T-cell (primary cell): ENCODE measurements around the gene MEF2A. TPM values are rescaled to one million over a fixed set of nuclear protein-coding genes. Genes with fewer than 3 reads are reported as not detected.

Experiments used
- ATAC-seq, 4 experiments: fragments of 200-7000 bp in 3 of 4; fragments of 150-1000 bp in 1 of 4; cut with Tn5 transposase; replicated peaks in 1 of 4; 1 replicate in 3 of 4; 2 replicates in 1 of 4; pipeline ENCODE4 v1.10.0; 2021; ENCODE audit warnings: moderate library complexity in 3 of 4, mild to moderate bottlenecking in 2 of 4, moderate number of reproducible peaks in 1 of 4
- CTCF ChIA-PET, 2 donors: fragments of 300-600 bp; sonication (Branson Sonifier 250); formaldehyde crosslinking; loops; one replicate each; lab custom pipeline; 2022; ENCODE audit warnings: antibody characterized with exemption in 2 of 2; lab: Charles Lee
- POLR2A ChIA-PET, 2 donors: fragments of 300-600 bp; sonication (Branson Sonifier 250); formaldehyde crosslinking; loops; one replicate each; lab custom pipeline; 2022; ENCODE audit warnings: antibody characterized with exemption in 2 of 2; lab: Charles Lee
- DNase-seq, 35 experiments: peaks; one replicate each; pipeline versions ENCODE4 v3.0.0 to v3.0.0-alpha.2; 2013 to 2023
- H3K27ac ChIP-seq: one replicate; pipeline ENCODE4 v1.5.1; 2013; ENCODE audit warnings: low read length
- H3K27me3 ChIP-seq, 2 experiments: replicated peaks in 1 of 2; 1 replicate in 1 of 2; 2 replicates in 1 of 2; pipeline versions ENCODE4 v1.6.1 to v1.7.0; 2013; ENCODE audit warnings: low read length in 1 of 2, mixed read lengths in 1 of 2; ENCODE audit not compliant: control insufficient read depth in 2 of 2, insufficient read depth in 2 of 2; ENCODE audit errors: extremely low read depth in 1 of 2
- H3K36me3 ChIP-seq, 2 donors: 1 replicate in 1 of 2; 2 replicates in 1 of 2; pipeline versions ENCODE4 v1.6.1 to v1.7.0; 2013; ENCODE audit warnings: low read length in 1 of 2; ENCODE audit not compliant: control insufficient read depth in 2 of 2, insufficient read depth in 1 of 2; ENCODE audit errors: extremely low read depth in 1 of 2
- H3K4me1 ChIP-seq, 2 experiments: 1 replicate in 1 of 2; 2 replicates in 1 of 2; pipeline versions ENCODE4 v1.6.1 to v1.7.0; 2013; ENCODE audit warnings: low read length in 2 of 2, mixed read lengths in 1 of 2; ENCODE audit not compliant: insufficient read depth in 2 of 2, control insufficient read depth in 1 of 2; ENCODE audit errors: extremely low read depth in 1 of 2
- H3K4me3 ChIP-seq, 2 donors: 1 replicate in 1 of 2; 2 replicates in 1 of 2; pipeline versions ENCODE4 v1.5.1 to v1.7.0; 2013; ENCODE audit warnings: mild to moderate bottlenecking in 2 of 2, low read length in 1 of 2, moderate library complexity in 1 of 2; ENCODE audit not compliant: control insufficient read depth in 1 of 2; ENCODE audit errors: extremely low read depth in 1 of 2
- H3K9me3 ChIP-seq: 2 replicates; pipeline ENCODE4 v1.7.0; 2013
- H3K27ac Mint-ChIP-seq, 2 donors: one replicate each; pipeline ENCODE4 v1.8.0; 2020 to 2021; ENCODE audit warnings: mild to moderate bottlenecking in 2 of 2, mixed read lengths in 2 of 2
- H3K27me3 Mint-ChIP-seq, 2 donors: one replicate each; pipeline ENCODE4 v1.8.0; 2021 to 2022; ENCODE audit warnings: mixed read lengths in 2 of 2
- H3K36me3 Mint-ChIP-seq: one replicate; pipeline ENCODE4 v1.8.0; 2021; ENCODE audit warnings: mixed read lengths
- H3K4me1 Mint-ChIP-seq, 3 donors: one replicate each; pipeline ENCODE4 v1.8.0; 2020 to 2022; ENCODE audit warnings: mixed read lengths in 3 of 3, mild to moderate bottlenecking in 1 of 3
- H3K4me3 Mint-ChIP-seq, 3 donors: one replicate each; pipeline ENCODE4 v1.8.0; 2020 to 2022; ENCODE audit warnings: mild to moderate bottlenecking in 3 of 3, mixed read lengths in 3 of 3, moderate library complexity in 3 of 3
- H3K9me3 Mint-ChIP-seq, 3 donors: one replicate each; pipeline ENCODE4 v1.8.0; 2020 to 2022; ENCODE audit warnings: mixed read lengths in 3 of 3
- WGBS: methylation state at CpG from one replicate; pipeline ENCODE4 v1.1.5; 2013; ENCODE audit warnings: missing lambda C conversion rate; ENCODE audit not compliant: insufficient coverage; 5-methylcytosine and 5-hydroxymethylcytosine counted together
- total RNA-seq, 35 experiments: library from RNA in 6 of 35; stranded (reverse) in 6 of 35; fragments of 120-200 nt in 1 of 35; gene quantifications; one replicate each; pipeline versions ENCODE4 v1.2.1 to v1.2.4 and lab custom pipeline; 2013 to 2026

The MEF2A gene
- total RNA-seq, 5 donors from 2014 or later (not counting 1 experiment from before 2014, with no cell fraction given) = 31.6 to 37.4 (median 33.9) TPM

GRCh38 chr15:99707473-99708270, 141.9 kb downstream of the MEF2A start:
- peaks cover 17 to 29% of the 10 kb centered on the region in 2 experiments for H3K4me1 ChIP-seq
- CTCF ChIA-PET = interaction anchor here in 1 of 2 donors (0.7 to 1.3 kb wide), 4 partner anchors 29 to 436 kb away, joined by 3 to 5 read pairs (median 3); no protein-coding TSS in a partner anchor
- peak overlapping the region in 1 of 2 donors; percentile 24 for H3K4me3 ChIP-seq
- POLR2A ChIA-PET = interaction anchor here in 1 of 2 donors (0.7 kb wide), 1 partner anchor 361 kb away, joined by 3 read pairs; no protein-coding TSS in a partner anchor
- H3K36me3 Mint-ChIP-seq = peaks cover 34% of the 10 kb centered on the region
- ATAC-seq = peak; percentile 46 to 69 (median 60)
- WGBS = 100% methylated on average over 1 of the region's 11 CpGs
- peaks cover 0 to 24% of the 10 kb centered on the region in 2 donors for H3K36me3 ChIP-seq
- peak in 6 of 35 experiments; percentile 13 to 52 (median 32) for DNase-seq
- H3K9me3 Mint-ChIP-seq = no peaks in the 10 kb centered on the region
- H3K27me3 ChIP-seq = no peaks in the 10 kb centered on the region
- no peak overlapping the region for H3K27ac ChIP-seq
- peak overlapping the region; percentile 85 for H3K27ac Mint-ChIP-seq
- H3K4me3 Mint-ChIP-seq = peak overlapping the region; percentile 74 to 83 (median 80)
- peaks cover 56 to 66% (median 63%) of the 10 kb centered on the region in 3 donors for H3K4me1 Mint-ChIP-seq
- no peaks in the 10 kb centered on the region for H3K9me3 ChIP-seq
- H3K27me3 Mint-ChIP-seq = no peaks in the 10 kb centered on the region

DNA sequence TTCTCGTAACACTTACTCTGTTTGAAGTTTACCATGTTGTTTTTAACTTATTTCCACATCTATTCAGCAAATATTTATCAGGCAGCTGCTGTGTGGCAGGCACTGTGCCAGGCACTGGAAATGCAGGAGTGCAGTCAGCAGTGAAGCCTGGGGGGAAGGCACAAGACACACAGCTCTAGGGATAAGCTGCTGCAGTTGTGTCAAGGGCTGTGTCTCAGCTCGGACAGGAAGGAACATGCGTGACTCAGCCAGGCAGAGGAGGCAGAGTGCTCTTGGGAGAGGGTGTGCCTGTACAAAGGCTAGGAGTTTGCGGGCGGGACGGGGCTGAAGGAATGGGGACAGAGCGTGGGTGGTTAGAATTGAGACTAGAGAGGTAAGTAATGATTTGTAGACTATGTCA, 142.8 kb downstream of the MEF2A start:
- ChIA-PET POLR2A (no interaction called here), CTCF (interaction anchor here in 1 of 2 donors (1.3 kb wide), 1 partner anchor 28 kb away, joined by 3 read pairs; no protein-coding TSS in a partner anchor)
- Histone ChIP-seq H3K27ac (no peak overlapping the region), H3K9me3 (no peaks in the 10 kb centered on the region), H3K36me3 (peaks cover 3 to 30% of the 10 kb centered on the region in 2 donors), H3K27me3 (no peaks in the 10 kb centered on the region), H3K4me1 (peaks cover 17 to 21% of the 10 kb centered on the region in 2 experiments), H3K4me3 (no peak overlapping the region)
- Mint-ChIP-seq H3K27me3 (no peaks in the 10 kb centered on the region), H3K9me3 (no peaks in the 10 kb centered on the region), H3K36me3 (peaks cover 38% of the 10 kb centered on the region), H3K4me1 (peaks cover 50 to 59% (median 54%) of the 10 kb centered on the region in 3 donors), H3K4me3 (peak overlapping the region in 1 of 3 donors; percentile 21), H3K27ac (peak overlapping the region in 1 of 2 donors; percentile 4)
- no peak for ATAC-seq
- no peak for DNase-seq
- 92% methylated on average over 7 of the region's 7 CpGs for WGBS

DNA sequence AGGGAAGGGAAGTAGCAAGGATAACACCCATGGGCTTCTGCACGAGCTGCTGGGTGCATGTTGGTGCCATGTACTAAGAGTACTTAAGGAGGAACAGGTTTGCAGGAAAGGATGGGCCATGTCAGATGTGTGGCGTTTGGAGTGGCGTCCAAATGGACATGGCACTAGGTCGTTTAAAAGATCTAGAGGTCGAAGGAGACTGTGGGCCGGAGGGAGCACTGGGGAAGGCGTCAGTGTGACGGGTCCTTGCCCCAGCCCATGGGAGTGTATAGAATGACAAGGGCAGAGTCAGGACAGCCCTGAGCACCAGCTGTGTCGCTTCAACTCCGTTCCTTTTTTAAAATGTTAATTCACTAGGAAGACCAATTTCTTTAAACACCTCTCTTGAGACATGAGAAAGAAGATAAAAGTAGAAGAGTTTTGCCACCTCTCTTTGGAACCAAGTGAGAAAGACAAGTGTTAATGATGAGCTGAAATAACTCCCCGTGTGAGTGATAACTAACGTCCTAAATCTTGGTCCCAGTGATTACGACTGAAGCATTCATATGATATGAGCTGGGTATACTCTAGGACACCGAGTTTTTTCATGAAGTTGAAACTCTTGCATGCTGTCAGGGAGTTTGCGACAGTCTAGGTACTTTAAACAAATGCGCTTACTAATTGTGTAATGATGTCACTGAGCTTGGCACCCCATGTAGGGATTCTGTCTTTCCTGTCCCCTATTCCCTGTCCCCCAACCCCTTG, 143.6 kb downstream of the MEF2A start:
- peaks cover 41 to 51% (median 45%) of the 10 kb centered on the region in 3 donors for H3K4me1 Mint-ChIP-seq
- peak overlapping the region; percentile 4 to 22 for H3K27ac Mint-ChIP-seq
- no peaks in the 10 kb centered on the region for H3K9me3 Mint-ChIP-seq
- Histone ChIP-seq H3K4me1 (peaks cover 17% of the 10 kb centered on the region in 2 experiments), H3K4me3 (no peak overlapping the region), H3K9me3 (no peaks in the 10 kb centered on the region), H3K27me3 (no peaks in the 10 kb centered on the region), H3K27ac (no peak overlapping the region), H3K36me3 (peaks cover 3 to 32% of the 10 kb centered on the region in 2 donors)
- H3K36me3 Mint-ChIP-seq = peaks cover 38% of the 10 kb centered on the region
- no peaks in the 10 kb centered on the region for H3K27me3 Mint-ChIP-seq
- ATAC-seq (no peak), DNase-seq (no peak)
- POLR2A ChIA-PET = no interaction called here
- H3K4me3 Mint-ChIP-seq = no peak overlapping the region
- WGBS = 95% methylated on average over 12 of the region's 16 CpGs
- CTCF ChIA-PET = no interaction called here

DNA sequence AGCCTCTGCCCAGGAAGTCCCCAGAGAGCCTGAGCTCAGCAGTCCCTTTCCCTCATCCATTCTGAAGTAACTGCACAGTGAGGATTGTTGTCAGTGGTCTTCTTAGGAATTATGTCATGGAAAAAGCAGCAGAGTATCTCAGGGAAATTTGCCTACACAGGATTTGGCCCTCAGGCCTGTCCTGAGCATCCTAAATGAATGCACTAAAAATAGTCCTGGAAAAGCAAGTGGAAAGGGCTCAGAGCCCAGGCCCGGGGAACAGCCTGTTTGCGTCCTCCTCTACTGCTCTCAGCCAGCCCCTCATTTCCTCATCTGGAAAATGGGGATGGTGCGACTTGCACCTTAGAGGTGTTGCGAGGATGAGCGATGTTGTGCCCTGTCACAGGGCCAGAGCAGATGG, 145.8 kb downstream of the MEF2A start:
- H3K36me3 ChIP-seq = peaks cover 3 to 32% of the 10 kb centered on the region in 2 donors
- peaks cover 44% of the 10 kb centered on the region for H3K36me3 Mint-ChIP-seq

DNA sequence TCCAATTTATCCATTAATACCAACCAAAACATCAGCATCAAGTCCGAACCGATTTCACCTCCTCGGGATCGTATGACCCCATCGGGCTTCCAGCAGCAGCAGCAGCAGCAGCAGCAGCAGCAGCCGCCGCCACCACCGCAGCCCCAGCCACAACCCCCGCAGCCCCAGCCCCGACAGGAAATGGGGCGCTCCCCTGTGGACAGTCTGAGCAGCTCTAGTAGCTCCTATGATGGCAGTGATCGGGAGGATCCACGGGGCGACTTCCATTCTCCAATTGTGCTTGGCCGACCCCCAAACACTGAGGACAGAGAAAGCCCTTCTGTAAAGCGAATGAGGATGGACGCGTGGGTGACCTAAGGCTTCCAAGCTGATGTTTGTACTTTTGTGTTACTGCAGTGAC, 146.6 kb downstream of the MEF2A start:
- H3K4me3 Mint-ChIP-seq = no peak overlapping the region
- peak overlapping the region in 1 of 2 donors; percentile 48 for H3K27ac Mint-ChIP-seq
- peak in 2 of 4 experiments; percentile 20 to 48 for ATAC-seq
- Histone ChIP-seq H3K36me3 (peaks cover 3 to 32% of the 10 kb centered on the region in 2 donors), H3K9me3 (no peaks in the 10 kb centered on the region), H3K4me3 (no peak overlapping the region), H3K27me3 (no peaks in the 10 kb centered on the region), H3K27ac (no peak overlapping the region), H3K4me1 (peaks cover 6 to 8% of the 10 kb centered on the region in 2 experiments)
- ChIA-PET CTCF (no interaction called here), POLR2A (no interaction called here)
- DNase-seq = peak in 1 of 35 experiments; percentile 15
- no peaks in the 10 kb centered on the region for H3K27me3 Mint-ChIP-seq
- H3K4me1 Mint-ChIP-seq = peaks cover 25 to 31% (median 27%) of the 10 kb centered on the region in 3 donors
- peaks cover 44% of the 10 kb centered on the region for H3K36me3 Mint-ChIP-seq
- H3K9me3 Mint-ChIP-seq = no peaks in the 10 kb centered on the region
- 96% methylated on average over 4 of the region's 18 CpGs for WGBS

More for the DNA sequence above, 145.8 kb downstream of the MEF2A start:
- Histone ChIP-seq H3K9me3 (no peaks in the 10 kb centered on the region), H3K4me3 (no peak overlapping the region), H3K27me3 (no peaks in the 10 kb centered on the region), H3K4me1 (peaks cover 13 to 15% of the 10 kb centered on the region in 2 experiments), H3K27ac (no peak overlapping the region)
- WGBS = 100% methylated on average over 2 of the region's 5 CpGs
- Mint-ChIP-seq H3K4me1 (peaks cover 33 to 39% (median 35%) of the 10 kb centered on the region in 3 donors), H3K9me3 (no peaks in the 10 kb centered on the region), H3K4me3 (no peak overlapping the region), H3K27me3 (no peaks in the 10 kb centered on the region), H3K27ac (peak overlapping the region in 1 of 2 donors; percentile 5)
- ChIA-PET POLR2A (no interaction called here), CTCF (interaction anchor here in 1 of 2 donors (0.6 kb wide), 1 partner anchor 22 kb away, joined by 3 read pairs; the partner anchor contains the start of gene LYSMD4)
- DNase-seq = no peak
- no peak for ATAC-seq
